HG03025 (cell line): Measurements from ENCODE around the gene TTPAL.
A peak's percentile ranks its signal among the peaks of the same experiment; 100 is the strongest.

Experiments used
- ATAC-seq: cut with Tn5 transposase; IDR thresholded peaks from one replicate; pipeline ENCODE4 v1.9.1; 2021; ENCODE audit warnings: mild to moderate bottlenecking, moderate library complexity; ENCODE audit not compliant: unreplicated experiment, low FRiP score

The TTPAL gene

DNA sequence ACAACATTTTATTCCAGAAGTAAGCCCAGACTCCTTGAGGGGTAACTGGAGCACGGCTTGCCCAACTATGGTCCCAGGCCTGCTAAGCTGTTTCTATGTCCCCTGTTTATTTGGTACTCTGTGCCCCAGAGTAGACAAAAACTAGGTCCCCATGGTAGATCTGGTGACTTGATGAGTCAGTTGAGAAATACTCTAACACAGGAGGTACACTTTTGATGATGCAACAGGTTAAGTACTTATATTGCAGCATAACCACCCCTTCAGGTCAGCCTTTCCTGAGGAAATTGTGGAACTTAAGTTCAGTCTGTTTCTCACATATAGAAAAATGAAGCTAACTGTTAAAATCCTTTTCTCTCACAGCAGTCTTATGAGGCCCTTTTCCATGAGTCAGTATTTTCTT lies 19.6 kb downstream of the TTPAL start:
- no peak for ATAC-seq

DNA sequence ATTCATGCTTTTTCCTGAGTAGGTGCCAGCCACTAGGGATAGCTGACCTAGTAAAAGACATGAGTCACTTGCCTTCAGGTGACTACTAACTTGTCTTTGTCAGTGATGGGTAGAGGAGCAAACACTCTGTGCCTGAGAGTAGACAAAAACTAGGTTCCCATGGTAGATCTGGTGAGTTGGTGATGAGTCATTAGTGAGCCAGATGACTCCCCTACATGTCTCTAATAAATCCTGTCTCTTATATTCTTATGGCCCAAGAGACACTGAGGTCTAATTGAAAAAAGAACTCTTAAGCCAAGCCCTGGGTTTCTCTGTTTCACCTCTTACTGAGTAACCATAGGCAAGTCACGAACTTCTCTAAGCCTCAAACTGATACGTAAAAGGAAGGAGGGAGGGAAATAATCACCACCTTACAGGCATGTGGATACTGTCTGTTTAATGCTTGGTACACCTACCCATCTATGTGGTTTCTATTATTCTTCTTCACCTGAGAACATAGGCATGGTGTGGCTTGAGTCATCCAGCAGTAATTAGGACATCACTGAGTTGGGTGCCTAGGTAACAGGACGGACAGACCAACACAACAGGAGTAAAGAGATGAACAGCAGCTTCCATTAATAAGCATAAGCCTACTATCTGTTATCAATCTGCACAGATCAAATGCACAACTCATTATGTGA lies 20.3 kb downstream of the TTPAL start:
- no peak for ATAC-seq

DNA sequence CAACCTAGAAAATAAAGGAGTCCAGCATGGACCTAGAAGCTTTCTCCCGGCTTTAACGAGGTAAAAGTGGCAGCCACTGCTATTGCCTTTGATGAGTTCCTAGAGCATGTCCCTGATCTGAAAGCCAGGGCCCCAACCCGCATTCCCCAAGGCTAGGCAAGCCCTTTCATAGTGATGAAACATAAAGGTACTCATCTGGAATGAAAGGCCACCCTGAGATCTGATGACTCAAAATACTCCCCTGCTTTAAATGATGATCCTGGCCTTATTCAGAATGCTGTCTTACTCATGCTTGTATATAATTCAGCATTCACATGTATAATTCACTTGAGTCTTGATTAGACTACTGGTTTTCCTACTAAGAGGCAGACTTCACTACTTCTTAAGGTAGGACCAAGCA lies 21.3 kb downstream of the TTPAL start:
- no peak for ATAC-seq

DNA sequence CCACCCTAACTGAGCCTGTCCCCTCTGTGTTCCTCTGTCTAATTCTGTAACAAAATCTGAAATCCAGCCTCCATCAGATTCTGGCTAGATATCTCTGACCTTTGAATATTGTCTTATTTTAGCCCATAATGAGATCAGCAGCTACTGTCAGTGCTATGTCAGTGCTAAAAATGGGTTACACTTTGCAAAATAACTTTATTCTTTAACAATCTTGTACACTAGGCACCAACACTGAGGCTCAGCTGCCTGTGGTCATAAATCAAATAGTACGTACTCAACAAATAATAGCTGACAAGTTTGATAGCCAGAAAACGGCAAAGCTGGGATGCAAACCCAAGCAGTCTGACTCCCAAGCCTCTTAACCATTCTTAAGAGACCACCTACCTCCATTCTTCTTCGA lies 22.1 kb downstream of the TTPAL start:
- no peak for ATAC-seq

DNA sequence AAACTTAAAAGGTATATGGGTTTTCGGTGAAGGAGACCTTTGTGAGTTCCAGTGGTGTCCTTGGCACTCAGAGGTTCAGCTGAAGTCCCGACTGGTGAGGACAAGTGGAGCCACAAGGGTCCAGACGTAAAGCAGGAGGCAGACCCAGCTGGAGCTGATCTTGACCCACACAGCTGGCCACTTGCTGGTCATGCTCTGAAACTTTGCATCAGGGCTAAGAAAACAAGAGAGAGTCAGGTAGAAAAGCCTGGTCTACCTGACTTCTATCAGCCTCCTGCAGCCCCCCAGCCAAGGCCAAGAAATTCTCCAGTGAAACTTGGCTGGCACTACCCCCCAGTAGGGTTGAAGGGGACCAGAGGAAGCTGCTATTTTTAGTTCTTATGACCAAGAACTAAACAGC lies 24.5 kb downstream of the TTPAL start:
- ATAC-seq: no peak

DNA sequence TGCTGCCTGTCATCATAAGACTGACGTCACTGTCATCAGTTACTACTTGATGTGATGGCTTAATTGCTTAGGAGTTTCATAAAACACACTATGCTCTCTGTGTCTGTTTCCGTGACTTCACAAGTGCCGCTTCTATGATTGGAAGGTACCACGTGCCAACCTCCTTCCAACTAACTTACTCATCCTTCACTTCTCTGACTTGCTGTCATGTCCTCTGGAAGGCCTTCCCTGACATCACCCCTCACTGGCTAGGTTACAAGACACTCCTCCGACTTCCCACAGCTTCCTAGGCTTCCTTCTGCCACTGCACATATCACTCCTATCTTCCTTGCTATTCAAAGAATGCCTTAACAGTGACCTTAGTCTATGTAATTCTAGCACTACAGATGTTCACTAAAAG lies 25.8 kb downstream of the TTPAL start:
- ATAC-seq: no peak

DNA sequence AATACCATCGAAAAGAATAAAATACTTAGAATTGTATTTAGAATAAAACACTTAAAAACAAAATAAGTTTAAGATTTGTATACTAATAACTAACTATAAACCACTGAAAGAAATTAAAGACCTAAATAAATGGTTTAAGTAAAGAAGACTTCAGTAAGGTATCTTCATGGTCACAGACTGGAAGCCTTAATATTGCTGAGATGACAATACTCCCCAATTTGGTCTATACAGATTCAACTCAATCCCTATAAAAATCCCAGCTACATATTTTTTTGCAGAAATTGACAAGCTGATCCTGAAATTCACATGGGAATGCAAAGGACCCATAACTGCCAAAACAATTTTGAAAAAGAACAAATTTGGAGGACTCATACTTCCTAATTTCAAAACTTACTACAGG lies 27.3 kb downstream of the TTPAL start:
- no peak for ATAC-seq

DNA sequence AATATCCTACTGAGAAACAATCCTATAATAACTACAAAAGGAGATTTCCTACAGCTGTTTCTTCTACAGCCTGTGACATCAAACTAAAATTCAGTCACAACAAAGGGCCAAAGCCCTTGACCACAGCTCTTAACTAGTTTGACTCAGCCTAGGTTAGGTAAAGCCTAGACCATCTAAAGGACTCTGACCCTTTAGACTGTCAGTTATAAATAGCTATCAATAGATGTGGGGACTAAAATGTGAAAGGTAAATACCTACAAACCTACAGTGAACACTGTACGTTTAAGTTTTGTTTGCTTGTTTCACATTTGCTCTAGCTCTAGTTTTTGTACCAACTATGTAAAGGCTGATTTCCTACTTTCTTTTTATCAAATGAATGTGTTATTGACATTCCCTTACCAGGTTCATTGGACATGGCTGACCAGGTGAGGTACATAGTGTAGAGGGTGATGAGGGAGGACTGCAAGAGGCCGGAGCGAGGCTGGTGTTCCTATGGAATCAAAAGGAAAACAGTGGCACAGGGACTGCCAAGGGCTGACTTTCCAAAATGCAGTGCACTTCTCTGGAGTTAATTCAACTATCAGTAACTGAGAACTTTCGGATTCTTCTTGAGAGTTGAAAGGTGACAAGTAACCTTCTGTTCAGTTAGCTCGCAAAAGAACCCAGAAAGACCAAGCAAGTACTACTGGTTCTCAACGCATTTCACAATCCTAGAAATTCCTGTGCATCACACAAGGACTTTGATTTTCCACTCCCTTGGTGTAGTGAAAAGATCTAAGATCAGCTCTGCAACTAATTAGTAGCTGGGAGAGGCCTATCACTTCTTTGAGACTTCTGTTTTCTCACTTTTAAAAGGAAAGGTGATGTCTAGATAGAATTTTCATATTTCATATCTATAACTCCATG lies 29.0 kb downstream of the TTPAL start:
- no peak for ATAC-seq

DNA sequence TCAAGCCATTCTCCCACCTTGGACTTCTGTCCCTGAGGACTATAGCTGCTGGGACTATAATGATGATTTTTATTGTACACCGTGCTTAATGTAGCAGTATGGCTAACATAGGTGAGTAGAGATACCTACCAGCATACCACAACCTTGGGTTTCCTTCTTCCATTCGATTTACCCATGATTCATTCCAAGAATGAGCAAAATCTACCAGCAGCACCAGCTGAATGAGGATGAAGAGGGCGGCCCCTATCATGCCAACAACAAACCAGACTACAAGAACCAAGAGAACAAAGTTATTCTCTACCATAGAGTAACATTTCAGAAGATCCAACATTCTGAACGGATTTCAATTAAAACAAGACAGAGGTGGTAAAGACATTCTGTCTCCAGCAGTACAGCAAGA lies 34.1 kb downstream of the TTPAL start:
- no peak for ATAC-seq

DNA sequence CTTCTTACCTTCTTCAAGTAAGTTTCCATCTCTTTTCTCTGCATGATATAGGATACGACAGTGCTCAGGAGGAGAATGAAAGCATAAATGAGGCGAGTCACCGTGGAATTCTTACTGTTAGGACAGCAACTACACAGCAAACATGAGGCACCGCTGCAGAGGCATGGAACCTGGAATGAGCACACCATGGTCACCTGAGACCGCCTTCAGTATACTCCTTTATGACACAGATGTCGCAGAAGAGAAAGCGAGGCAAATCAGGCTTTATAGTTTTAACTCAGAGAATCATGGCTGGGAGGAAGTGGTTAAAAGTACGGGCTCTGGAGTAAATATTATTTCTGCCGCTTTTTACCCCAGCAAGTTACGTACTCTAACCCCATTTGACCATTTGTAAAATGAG lies 38.2 kb downstream of the TTPAL start:
- ATAC-seq: no peak

DNA sequence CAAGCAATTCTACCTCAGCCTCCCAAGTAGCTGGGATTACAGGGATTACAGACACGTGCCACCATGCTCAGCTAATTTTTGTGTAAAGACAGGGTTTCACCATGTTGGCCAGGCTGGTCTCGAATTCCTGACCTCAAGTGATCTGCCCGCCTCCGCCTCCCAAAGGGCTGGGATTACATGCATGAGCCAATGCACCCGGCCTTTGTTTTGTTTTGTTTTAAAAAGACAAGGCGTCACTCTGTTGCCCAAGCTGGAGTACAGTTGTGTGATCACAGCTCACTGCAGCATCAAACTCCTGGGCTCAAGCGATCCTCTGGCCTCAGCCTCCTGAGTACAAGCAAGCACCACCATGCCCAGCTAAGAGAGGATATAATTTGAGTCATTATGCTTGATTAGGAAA lies 40.8 kb downstream of the TTPAL start:
- ATAC-seq: no peak

DNA sequence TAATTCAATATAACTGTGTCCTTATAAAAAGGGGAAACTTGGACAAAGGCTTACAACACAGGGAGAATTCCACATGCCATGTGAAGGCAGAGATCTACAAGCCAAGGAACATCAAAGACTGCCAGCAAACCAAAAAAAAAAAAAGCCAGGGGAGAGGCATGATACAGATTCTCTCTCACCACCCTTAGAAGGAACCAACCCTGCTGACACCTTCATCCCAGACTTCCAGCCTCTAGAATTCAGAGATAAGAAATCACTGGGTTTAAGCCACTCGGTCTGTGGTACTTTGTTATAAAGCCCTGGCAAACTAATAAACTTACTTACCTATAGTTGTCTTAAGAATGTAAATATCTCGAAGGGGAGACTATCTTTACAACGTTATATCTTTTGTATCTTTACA lies 41.8 kb downstream of the TTPAL start:
- ATAC-seq: no peak

DNA sequence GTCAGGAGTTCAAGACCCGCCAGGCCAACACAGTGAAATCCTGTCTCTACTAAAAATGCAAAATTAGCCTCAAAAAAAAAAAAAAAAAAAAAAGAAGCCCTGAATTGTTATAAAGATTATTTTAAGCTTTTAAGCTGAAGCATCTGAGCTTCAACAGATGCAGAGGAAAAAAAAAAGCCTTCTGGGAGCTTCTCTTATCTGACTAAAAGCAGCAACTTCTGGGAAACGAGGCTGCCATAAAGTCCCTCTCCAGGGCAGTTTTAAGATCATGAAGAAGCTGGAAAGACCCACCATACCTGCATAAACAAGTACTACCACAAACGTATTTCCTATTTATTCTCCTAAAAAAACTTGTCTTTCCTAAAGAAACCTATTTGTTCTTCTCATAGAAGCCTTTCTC lies 42.6 kb downstream of the TTPAL start:
- no peak for ATAC-seq

DNA sequence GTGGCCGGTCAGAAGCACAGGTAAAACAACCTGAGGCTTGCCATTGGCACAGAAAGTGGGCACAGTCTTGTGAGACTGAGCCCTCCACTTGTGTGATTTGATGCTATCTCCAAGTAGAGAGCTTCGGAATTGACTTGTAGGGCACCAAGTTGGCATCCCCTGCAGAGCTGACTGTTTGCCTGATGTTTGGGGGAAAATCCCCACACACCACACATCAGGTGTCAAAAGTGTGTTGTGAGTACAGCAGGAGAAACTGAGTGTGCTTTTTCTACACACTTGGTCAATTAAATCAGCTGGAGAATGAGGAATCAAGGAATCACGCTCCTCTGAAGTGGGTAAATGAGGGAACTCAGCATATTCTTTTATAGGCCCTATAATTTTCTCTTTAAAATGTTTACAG lies 45.2 kb downstream of the TTPAL start:
- ATAC-seq: no peak

DNA sequence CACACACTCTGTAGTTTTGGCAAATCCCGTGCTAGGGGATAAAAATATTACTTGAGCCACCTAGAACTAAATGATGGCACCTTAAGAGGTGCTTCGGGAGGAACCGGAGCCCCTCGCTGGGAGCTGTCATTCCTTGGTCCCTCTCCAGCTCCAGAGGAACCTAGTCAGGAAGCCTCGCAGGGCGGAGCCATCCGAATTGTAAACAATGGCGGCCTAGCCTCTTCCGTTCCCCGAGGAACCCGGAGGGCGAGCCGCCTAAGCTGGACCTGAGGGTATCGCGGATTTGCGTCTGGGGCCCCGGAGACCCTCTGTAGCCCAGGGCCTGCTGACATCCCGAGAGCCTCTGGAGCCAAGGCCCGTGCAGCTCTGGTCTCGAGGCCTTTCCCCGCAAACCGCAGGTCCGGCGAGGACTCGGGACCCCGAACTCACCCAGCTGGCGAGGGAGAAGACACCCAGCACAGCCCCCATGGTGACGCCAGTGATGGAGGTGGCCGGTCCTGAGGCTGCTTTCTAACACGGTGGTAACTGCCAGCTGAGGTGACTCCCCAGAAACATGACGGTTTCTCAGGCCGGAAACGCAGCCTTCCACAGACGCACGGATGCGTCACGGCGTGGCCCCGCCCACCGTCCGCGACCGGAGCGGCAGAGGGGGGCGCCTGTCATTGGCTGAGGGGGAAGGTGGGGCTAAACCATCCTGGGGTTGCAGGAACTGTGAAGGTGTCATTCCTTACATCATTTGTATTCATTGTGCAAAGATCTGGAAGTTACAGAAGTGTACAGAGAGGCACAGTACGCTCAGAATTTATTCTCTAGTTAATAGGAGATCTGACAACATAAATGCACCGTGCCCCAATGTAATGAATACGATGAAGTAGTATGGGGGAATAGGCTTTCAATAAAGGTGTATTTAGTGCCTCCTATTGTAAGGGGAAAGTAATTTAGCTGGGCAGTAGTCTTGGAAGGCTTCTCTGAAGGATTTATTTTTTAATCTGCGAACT lies 46.1 kb downstream of the TTPAL start, which contains the start of gene SERINC3:
TSS of gene SERINC3 (minus strand) at position 587 of the 998 bp plus-strand sequence. CDS start at position 468, 119 bp downstream.
- ATAC-seq: peak; percentile 95

DNA sequence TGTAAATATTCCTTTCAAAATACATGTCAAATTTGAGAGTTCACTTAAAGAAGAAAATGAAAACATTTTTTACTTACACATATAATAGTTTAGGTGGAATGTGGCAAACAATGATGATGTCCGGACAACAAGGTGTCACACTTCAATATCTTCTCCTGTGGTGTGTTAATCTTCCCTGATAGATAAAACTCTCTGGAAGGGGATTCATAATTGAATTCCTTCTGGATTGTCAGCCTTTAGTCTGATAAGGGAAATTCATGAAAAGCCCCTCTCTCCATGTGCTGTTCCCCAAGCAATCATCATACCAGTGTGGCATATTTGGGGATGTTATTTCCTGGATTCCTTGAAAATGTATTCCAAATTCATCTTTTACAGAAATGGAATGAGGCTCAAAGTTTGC lies 47.2 kb downstream of the TTPAL start:
- no peak for ATAC-seq

DNA sequence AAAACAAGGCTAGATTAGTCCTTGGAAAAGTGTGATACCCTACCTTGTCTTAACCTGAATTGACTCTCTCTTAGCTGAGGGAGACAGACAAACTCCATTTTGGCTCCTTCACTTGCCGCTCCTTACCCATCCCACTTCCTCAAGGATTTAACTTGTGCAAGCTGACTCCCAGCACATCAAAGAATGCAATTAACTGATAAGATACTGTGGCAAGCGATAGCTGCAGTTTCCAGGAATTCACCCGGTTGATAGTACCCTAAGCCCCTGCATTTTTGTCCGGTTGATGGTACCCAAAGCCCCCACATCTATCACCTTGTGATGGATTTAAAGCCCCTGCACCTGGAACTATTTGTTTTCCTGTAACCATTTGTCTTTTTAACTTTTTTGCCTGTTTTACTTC lies 48.1 kb downstream of the TTPAL start:
- no peak for ATAC-seq

DNA sequence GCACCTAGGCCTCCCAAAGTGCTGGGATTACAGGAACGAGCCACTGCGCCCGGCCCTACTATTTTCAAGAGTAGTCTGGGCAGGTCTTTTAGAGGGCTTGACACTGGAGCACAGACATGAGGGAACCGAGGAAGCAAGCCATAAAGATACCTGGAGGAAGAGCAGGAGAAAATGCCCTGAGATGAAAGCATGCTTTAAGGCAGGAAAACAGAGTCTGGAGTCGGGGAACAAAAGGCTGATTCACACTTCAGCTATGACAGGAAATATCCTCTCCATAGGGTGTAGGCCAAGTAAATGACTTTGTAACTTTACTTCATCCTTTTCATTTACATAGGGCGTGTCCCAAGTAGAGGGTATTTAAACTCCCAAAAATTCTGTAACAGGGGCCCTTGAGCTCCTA lies 50.5 kb downstream of the TTPAL start:
- no peak for ATAC-seq

DNA sequence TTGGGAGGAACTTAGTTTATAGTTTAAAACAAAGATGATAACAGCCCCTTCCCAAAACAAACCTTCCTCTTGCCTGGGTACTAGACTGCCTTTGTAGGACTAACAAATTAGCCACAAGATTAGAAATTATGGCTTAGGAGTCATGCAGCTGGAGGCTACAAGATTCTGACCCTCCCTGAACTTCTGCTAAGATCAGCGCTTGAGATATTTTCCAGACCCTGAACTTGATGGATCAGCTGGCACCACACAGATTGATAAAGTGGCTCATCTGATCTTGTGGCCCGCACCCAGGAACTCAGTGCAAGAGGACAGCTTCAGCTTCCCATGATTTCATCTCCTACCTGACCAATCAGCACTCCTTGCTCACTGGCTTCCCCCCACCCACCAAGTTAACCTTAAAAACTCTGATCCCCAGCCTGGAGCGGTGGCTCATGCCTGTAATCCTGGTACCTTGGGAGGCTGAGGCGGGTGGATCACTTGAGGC lies 52.1 kb downstream of the TTPAL start:
- ATAC-seq: no peak

DNA sequence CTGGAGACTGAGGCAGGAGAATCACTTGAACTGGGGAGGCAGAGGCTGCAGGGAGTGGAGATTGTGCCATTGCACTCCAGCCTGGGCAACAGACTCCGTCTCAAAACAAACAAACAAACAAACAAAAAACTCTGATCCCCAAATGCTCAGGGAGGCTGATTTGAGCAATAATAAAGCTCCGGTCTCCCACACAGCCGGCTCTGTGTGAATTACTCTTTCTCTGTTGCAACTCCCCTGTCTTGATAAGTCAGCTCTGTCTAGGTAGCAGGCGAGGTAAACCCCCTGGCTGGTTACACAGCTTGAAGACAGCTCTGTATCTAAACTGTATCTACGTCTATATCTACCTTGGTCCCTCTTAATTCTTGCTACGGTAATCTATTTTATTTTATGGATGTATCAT lies 52.6 kb downstream of the TTPAL start:
- no peak for ATAC-seq
